ENCODE results near the gene KPNA4.

Gene KPNA4

GRCh38 chr3:160569894-160570652, 4.7 kb upstream of the KPNA4 start:
- TF ChIP-seq CTCF (conservative IDR thresholded peaks at IDR 0.05; ENCODE audit: low read depth, low read length) = no peak
- no peak for DNase-seq (ENCODE audit: low read depth)

GRCh38 chr3:160568989-160569388, 3.6 kb upstream of the KPNA4 start:
- no peak for TF ChIP-seq CTCF (conservative IDR thresholded peaks at IDR 0.05; ENCODE audit: low read depth, low read length)
- H3K4me3 ChIP-seq (ENCODE audit: low read depth, low read length) = no peak overlapping the region
- no peak for DNase-seq (ENCODE audit: low read depth)

More at GRCh38 chr3:160569894-160570652, 4.7 kb upstream of the KPNA4 start:
- H3K4me3 ChIP-seq (ENCODE audit: low read depth, low read length) = no peak overlapping the region

- DNase-seq (ENCODE audit: low read depth) = no peak
- H3K4me3 ChIP-seq (ENCODE audit: low read depth, low read length) = no peak overlapping the region
- TF ChIP-seq CTCF (conservative IDR thresholded peaks at IDR 0.05; ENCODE audit: low read depth, low read length) = no peak
Observed at GRCh38 chr3:160567774-160568173, 2.4 kb upstream of the KPNA4 start.

- TF ChIP-seq CTCF (conservative IDR thresholded peaks at IDR 0.05; ENCODE audit: low read depth, low read length) = no peak
- peak overlapping the region; percentile 81 for H3K4me3 ChIP-seq (ENCODE audit: low read depth, low read length)
- DNase-seq (ENCODE audit: low read depth) = no peak
Observed at GRCh38 chr3:160566499-160566898, 1.1 kb upstream of the KPNA4 start.

GRCh38 chr3:160564949-160565441, 376 bp downstream of the KPNA4 start:
- DNase-seq (ENCODE audit: low read depth) = peak; percentile 69
- no peak for TF ChIP-seq CTCF (conservative IDR thresholded peaks at IDR 0.05; ENCODE audit: low read depth, low read length)
- peak overlapping the region; percentile 81 for H3K4me3 ChIP-seq (ENCODE audit: low read depth, low read length)

GRCh38 chr3:160564258-160564911, 986 bp downstream of the KPNA4 start:
- peak; percentile 10 for DNase-seq (ENCODE audit: low read depth)
- TF ChIP-seq CTCF (conservative IDR thresholded peaks at IDR 0.05; ENCODE audit: low read depth, low read length) = peak; percentile 17
- peak overlapping the region; percentile 81 for H3K4me3 ChIP-seq (ENCODE audit: low read depth, low read length)
